Right lobe of liver (tissue), 4 donors: ENCODE measurements around the gene METTL22.

Experiments used
- POLR2A ChIP-seq: fragments of 450-650 bp; IDR thresholded peaks from one replicate; pipeline ENCODE4 v1.6.1; 2017; ENCODE audit warnings: antibody characterized with exemption, mild to moderate bottlenecking
- TF ChIP-seq, protein P1 (sequence below), 4 donors: fragments of 200-600 bp in 3 of 4; fragments of 450-650 bp in 1 of 4; IDR thresholded peaks; one replicate each; pipeline versions ENCODE4 v1.5.1 to v1.8.0; 2016 to 2022; ENCODE audit warnings: antibody characterized with exemption in 4 of 4, mild to moderate bottlenecking in 2 of 4
- donor health status: DM: no; HTN: no; CAD: no.
- donor health status: DM: no; HTN: no; CAD: no.
- donor health status: DM: no; HTN: yes; CAD: no.

DNA sequence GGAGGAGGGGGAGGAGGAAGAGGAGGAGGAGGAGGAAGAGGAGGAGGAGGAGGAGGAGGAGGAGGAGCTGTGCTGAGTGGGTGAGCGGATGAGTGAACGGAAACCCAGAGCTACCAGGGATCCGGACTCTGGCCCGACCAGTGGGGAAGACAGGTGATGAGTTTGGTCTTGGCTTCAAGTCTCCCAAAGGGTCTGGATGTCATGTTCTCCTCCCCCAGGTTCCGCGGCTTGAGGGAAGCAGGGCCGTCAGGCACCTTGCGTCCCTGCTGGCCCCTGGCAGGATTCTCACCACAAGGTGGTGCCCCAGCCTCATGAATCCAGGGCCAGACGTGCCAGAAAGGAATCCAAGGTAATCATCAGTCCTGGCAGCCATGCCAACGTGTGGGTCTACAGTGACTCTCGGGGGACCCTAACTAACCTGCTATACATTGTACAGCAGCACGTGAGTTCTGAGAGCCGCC lies 39.4 kb downstream of the METTL22 start:
- TF ChIP-seq, protein P1, sequence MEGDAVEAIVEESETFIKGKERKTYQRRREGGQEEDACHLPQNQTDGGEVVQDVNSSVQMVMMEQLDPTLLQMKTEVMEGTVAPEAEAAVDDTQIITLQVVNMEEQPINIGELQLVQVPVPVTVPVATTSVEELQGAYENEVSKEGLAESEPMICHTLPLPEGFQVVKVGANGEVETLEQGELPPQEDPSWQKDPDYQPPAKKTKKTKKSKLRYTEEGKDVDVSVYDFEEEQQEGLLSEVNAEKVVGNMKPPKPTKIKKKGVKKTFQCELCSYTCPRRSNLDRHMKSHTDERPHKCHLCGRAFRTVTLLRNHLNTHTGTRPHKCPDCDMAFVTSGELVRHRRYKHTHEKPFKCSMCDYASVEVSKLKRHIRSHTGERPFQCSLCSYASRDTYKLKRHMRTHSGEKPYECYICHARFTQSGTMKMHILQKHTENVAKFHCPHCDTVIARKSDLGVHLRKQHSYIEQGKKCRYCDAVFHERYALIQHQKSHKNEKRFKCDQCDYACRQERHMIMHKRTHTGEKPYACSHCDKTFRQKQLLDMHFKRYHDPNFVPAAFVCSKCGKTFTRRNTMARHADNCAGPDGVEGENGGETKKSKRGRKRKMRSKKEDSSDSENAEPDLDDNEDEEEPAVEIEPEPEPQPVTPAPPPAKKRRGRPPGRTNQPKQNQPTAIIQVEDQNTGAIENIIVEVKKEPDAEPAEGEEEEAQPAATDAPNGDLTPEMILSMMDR (IDR thresholded peaks at IDR 0.05) = peak; percentile 52 to 88 (median 75)
- no peak for TF ChIP-seq POLR2A
